GM12892 (cell line): Measurements from ENCODE around the gene IGF1R.

Source experiments
- DNase-seq: peaks from one replicate; pipeline ENCODE4 v3.0.0; 2011; ENCODE audit not compliant: insufficient read length
- FAIRE-seq: peaks from 2 replicates; lab custom pipeline; 2011; peaks lifted over from hg19 to GRCh38; lab: Jason Lieb, UNC
- POLR2A ChIP-seq: IDR thresholded peaks from 2 replicates; pipeline ENCODE4 v1.6.1; 2011; ENCODE audit warnings: low read depth, low read length, control low read depth
- POLR2AphosphoS5 ChIP-seq: IDR thresholded peaks from 2 replicates; pipeline ENCODE4 v1.6.1; 2011; ENCODE audit warnings: low read depth, low read length, control low read depth
- TAF1 ChIP-seq: IDR thresholded peaks from 2 replicates; pipeline ENCODE4 v1.6.1; 2011; ENCODE audit warnings: low read depth, mild to moderate bottlenecking, control low read depth, low read length, borderline replicate concordance

The IGF1R gene

DNA sequence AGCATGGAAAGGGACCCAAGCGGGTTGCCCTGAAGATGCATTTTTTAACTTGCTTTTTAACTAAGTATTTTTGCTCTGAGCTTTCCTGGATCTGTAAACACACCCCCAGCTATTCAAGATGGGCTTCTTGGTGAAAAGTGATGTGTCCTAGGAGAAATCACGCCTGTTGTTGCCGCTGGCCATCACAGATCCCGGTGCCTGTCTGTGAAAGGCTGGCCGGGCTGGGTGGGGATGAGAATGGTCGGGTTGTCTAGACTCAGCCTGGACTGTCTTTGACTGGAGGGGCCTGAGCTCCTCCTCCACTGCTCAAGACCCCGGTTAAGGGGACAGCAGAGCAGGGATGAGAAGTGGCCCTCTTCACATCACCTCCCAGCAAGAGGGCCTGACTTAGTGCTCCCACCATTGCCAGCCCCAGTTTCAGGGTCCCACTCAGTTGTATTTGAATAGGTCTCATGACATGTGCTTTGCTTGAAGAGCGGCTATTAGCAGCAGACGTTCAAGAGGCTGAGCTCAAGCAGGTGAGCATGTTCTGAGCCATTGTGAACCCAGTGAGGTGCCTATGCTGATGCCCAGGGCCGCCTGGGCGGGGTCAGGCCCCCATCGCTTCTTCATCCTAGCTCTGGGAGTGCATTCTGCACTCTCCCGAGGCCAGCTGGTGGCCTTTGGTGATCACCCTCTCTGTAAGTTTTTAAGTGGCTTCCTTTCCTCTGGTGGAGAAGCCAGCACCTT lies 79.9 kb downstream of the IGF1R start:
- FAIRE-seq (no peak), DNase-seq (no peak)
- no peak for TF ChIP-seq TAF1
- no peak for TF ChIP-seq POLR2A
- TF ChIP-seq POLR2AphosphoS5 = no peak

DNA sequence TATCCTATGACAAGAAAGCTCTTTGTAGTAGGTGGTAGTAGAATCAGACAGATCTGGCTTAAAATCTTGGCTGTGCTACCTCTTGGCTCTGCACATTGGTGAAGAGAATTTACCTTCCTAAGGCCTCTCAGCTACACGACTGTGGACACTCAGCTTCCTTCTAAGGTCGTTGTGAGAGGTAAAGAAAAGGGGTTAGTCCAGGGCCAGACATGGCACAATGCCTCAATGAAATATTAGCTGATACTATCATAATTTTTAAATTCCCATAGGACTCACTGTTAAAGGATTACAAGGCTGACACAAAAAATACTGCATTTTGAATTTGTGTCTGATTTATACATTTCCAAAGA lies 80.4 kb downstream of the IGF1R start:
- FAIRE-seq (no peak), DNase-seq (no peak)
- TF ChIP-seq POLR2AphosphoS5 (no peak), TAF1 (no peak), POLR2A (no peak)

DNA sequence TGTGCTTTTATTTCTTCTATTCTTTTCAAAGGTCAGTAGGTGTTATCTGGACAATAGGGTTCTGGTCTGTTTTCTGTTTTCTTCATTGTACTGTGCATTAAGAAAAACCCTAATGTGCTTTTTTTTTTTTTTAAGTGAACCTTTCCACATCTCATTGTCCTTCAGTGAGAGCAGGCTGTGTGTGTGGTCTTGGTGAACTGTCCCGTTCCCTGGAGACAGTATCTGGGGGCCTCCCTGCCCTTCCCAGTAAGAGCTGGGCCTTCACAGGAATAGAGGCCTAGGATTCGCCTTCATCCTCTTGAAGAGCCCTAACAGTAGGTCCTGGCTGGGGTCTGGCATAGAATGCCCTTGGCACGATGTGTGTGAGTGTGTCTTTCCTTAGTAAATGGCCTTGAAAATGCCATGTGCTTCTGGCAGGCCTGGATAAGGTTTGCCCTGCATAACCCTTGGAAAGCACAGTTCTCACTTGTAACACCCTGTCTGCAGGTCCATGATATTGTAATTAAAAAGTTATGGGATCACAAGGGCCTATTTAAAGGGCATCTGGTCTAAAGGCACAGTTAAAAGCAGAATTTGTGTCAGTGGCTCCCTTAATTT lies 81.2 kb downstream of the IGF1R start:
- DNase-seq (no peak), FAIRE-seq (no peak)

DNA sequence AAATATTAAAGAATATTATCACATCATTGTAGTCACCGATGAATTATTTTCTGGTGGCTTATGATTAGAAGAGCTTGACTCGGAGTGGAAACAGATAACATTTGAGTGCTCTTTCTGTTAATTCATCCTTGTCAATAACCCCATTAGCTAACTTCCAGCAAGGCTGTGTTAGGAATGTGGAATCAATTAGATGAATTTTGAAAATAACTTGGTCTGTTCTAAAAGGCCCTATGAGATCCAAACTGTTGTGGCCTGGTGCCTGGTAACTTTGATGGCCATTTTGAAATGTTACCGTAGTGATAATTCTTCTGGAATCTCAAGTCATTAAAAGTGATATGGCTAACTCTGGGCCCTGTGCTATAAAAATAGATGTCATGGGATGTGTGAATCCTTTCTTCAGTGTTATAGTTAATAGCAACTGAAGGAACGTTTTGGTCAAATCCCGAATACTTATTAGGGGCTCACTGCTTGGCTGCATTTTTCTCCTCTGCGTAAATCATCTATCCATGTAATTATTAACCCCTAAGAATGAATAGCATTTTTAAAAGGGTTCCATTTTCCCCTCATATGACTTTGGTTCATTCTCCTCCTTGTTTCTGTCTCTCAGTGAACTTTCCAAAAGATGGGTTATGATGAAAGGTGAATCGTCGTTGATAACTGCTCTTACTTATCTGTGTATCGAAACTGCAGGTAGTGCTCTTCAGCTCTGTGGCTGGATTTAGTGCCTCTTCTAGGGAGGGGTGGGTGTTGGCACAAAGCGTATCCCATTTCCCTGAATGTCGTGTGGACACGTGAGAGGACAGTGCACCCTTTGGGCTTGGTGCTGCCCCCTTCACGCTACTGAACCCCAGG lies 82.7 kb downstream of the IGF1R start:
- no peak for DNase-seq
- FAIRE-seq = no peak
- TF ChIP-seq TAF1 (no peak), POLR2A (no peak)

More for the DNA sequence above, 81.2 kb downstream of the IGF1R start:
- TF ChIP-seq TAF1 = no peak
- no peak for TF ChIP-seq POLR2A
- TF ChIP-seq POLR2AphosphoS5 = no peak

DNA sequence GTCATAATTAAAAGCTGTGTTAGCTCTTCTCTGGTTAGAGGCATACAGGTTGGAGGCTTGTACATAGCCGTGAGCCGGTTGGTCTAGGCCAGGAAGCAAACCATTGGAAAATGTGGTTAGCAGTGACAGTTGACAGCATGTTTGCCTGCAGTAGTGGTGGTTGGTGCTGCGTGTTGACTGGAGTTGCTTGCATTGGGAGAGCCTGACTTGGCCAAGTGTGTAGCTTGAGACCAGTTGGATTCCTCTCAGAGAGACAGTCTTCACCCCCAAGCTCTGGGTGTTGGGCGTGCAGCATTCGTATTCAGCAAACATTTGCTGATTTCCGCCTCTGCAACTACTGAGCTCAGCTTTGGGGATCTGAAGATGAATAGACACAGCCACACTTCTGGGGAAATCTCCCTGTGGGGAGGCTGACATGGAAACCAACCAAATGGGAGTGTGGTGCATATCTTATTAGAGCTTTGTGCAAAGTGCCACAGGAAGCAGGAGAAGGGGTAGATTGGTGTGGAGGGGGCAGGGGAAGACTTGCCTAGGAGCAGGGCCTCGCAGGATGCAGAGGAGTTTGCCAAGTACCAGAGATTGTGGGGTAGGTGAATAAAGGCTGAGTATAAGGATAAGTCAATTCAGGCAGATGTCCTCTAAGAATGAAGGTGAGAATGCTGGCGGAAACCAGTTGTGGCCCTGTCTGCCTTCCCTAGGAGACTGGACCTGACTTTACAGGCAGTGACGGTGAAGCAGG lies 83.5 kb downstream of the IGF1R start:
- FAIRE-seq = no peak
- TF ChIP-seq POLR2AphosphoS5 (no peak), POLR2A (no peak), TAF1 (no peak)
- DNase-seq = no peak

DNA sequence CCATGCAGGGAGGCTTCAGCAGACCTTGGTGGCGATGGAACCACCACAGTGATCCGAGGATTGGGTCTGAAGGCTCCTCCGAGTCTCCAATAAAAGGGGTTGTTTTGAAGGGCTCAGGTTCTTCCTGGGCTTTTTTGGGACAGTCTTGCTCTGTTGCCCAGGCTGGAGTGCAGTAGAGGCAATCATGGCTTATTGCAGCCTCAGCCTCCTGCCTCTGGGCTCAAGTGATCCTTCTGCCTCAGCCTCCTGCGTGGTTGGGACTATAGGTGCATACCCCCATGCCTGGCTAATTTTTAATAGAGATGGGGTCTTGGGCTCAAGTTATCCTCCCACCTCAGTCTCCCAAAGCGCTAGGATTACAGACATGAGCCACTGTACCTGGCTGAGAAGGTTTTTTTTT lies 84.8 kb downstream of the IGF1R start:
- FAIRE-seq = no peak
- no peak for DNase-seq
- no peak for TF ChIP-seq POLR2AphosphoS5
- TF ChIP-seq POLR2A = no peak
- no peak for TF ChIP-seq TAF1

DNA sequence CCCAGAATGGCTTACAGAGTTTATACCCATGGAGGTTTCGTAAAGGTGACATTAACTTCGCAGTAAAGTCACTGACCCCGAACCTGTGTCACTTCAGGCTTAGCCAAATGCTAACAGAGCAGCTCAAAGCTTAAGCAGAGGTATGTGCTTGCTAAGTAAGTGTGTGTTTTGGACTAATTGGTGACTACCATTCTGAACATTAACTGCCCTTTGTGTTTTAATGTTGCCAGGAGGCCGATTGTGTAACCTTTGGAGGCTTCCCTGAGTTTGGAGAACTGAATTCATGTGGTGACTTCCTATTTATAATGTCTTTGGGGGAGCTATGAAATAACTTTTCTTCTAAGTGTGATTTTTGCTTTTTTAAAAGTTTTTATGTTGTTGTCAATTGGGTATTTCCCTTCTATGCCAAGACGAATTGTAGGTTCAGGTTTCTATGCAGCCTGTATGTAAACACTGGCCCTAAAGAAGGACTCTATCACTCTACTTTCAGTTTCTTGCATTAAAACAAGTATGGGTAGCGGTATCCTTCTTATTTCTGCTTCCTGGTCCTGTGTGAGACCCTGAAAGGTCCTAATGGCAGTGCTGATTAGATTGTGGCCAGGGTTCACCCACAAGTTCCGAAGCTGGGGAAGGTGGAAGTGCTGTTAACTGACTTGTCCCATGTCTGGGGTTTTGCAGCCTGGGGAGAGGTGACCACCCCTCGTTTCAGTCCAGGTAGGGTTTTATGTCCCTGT lies 86.3 kb downstream of the IGF1R start:
- FAIRE-seq (no peak), DNase-seq (no peak)
- no peak for TF ChIP-seq POLR2AphosphoS5
- TF ChIP-seq TAF1 = no peak
- TF ChIP-seq POLR2A = no peak

DNA sequence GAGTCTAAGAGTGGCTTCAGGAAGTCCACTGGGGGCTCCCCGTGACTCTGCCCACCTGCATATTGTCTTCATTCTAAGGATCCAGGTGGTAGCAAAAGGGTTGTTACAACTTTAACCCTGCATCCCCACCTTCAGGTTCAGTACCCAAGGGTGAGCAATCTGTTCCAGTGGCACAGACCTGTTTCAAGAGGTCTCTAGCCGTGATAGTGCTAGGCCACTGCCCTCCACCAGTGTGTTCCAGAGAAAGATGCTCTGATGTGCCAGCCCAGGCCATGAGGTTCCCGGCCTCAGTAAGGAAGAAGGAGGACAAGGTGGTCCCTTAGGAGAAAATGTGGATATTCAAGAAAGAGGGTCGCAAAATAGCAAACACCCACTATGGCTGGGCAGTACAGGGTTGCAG lies 87.0 kb downstream of the IGF1R start:
- DNase-seq (no peak), FAIRE-seq (no peak)
- TF ChIP-seq POLR2A (no peak), TAF1 (no peak), POLR2AphosphoS5 (no peak)

DNA sequence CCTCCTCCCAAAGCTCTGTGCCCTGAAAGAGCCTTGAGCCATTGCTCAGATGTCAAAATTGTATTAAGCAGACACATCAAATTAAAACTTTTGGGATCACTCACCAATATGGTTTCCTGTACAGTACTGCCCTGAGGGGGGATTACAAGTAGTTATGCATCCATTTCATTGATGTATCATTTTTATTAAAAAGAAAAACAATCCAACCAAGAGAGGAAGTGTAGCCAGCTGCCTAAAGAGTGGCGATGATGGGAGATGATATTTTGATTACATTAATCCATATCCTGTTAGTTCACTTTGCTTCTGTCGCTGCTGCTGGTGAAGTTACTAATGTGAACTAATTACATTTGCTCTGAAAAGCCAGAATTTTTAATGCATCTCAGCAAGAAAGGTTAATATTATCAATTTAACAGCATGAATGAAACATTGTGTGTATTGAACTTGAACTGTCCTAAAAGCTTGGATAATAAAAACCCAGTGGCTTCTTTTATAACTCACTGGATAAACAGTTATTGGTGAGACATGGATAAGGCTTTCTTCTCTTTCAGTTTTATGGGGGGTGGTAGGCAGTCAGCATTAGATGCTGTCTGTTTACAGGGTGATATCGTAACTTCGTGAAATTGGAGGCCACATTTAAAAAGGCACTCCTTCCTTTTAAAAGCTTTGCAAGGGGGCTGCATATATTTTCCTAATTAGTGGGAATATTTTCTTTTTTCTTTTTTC lies 87.7 kb downstream of the IGF1R start:
- DNase-seq = no peak
- no peak for FAIRE-seq
- TF ChIP-seq POLR2A (no peak), TAF1 (no peak), POLR2AphosphoS5 (no peak)

DNA sequence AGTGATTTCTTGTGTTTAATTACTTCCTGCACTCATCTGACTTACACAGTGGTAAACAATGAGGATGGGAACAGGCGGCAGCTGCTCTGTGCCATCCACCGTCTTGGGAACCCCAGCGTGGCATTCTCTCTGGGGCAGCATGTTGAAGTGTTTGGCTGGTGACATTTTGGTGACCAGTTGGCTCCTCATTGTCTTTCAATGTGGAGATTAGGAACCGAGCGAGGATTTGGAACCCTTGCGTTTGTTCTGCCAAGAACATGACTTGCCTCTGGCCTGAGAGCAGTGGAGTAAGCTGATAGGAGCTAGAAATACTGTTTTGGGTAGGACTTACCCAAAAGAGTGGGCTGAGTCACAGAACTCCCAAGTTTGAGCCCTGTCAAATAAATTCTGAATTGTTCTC lies 88.8 kb downstream of the IGF1R start:
- TF ChIP-seq TAF1 = no peak
- no peak for TF ChIP-seq POLR2A
- no peak for TF ChIP-seq POLR2AphosphoS5
- FAIRE-seq (no peak), DNase-seq (no peak)
